Progenitor cell of endocrine pancreas (in vitro differentiated cells): ENCODE measurements around the gene CSMD2. TPM values are rescaled to one million over a fixed set of nuclear protein-coding genes. Genes with fewer than 3 reads are reported as not detected.

Source experiments
- DNase-seq: peaks from one replicate; pipeline ENCODE4 v3.0.0; 2021; ENCODE audit warnings: low spot score; ENCODE audit not compliant: unreplicated experiment
- H3K27ac Mint-ChIP-seq: 2 replicates; pipeline ENCODE4 v1.8.0; 2021; ENCODE audit warnings: mild to moderate bottlenecking, moderate library complexity, mixed read lengths
- H3K27me3 Mint-ChIP-seq: 2 replicates; pipeline ENCODE4 v1.8.0; 2021; ENCODE audit warnings: mixed read lengths
- H3K36me3 Mint-ChIP-seq: 2 replicates; pipeline ENCODE4 v1.8.0; 2022; ENCODE audit warnings: mixed read lengths; ENCODE audit not compliant: insufficient read depth
- H3K4me1 Mint-ChIP-seq: 2 replicates; pipeline ENCODE4 v1.8.0; 2021; ENCODE audit warnings: low read depth, mixed read lengths
- H3K4me3 Mint-ChIP-seq: 2 replicates; pipeline ENCODE4 v1.8.0; 2021; ENCODE audit warnings: low read depth, mild to moderate bottlenecking, moderate library complexity, mixed read lengths
- H3K9me3 Mint-ChIP-seq: 2 replicates; pipeline ENCODE4 v1.8.0; 2021; ENCODE audit warnings: low read depth, mixed read lengths
- total RNA-seq: library from RNA; stranded (reverse); gene quantifications from 2 replicates; pipeline ENCODE4 v1.2.1, GENCODE V29; 2021
- TF ChIP-seq, protein P1 (sequence below): fragments of 200-600 bp; sonication (generic); IDR thresholded peaks from one replicate; pipeline ENCODE4 v1.5.0; 2021; ENCODE audit warnings: antibody characterized with exemption, mild to moderate bottlenecking; ENCODE audit not compliant: unreplicated experiment

Gene CSMD2
- total RNA-seq, 1 donor from 2014 or later = 0.38 TPM

DNA sequence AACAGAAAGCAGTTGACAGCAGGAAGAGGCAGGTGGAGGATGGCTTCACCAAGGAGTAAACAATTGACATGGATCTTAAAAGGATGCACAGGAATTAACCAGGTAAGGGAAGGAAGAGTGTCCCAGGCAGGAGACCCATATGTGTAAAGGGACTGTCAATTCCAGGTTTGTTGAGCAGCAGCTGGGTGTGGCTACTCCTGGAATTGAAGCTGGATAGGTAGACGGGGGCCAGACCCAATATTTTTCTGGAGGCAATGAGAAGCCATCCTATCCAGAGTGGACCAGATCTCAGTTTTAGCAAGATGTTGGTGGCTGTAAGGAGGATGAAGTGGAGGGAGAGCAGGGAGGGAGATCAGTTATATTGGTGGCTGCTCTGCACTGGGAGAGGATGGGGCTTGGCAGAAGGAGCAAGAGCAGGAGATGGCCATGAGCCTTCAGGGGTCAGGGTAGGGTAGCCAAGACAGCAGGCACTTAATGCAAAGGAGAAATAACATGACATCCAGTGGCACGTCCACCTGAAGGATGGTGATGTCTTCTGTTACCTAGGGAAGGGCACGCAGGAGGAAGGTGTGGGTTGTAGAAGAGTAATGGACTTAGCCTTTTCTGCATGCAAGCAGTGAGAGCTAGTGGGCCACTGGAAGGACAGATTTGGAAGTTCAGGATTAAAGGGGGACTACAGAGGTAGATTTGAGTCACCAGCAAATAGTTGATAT is 447.9 kb downstream of the CSMD2 start:
- no peaks in the 10 kb centered on the region for H3K36me3 Mint-ChIP-seq
- TF ChIP-seq, protein P1, sequence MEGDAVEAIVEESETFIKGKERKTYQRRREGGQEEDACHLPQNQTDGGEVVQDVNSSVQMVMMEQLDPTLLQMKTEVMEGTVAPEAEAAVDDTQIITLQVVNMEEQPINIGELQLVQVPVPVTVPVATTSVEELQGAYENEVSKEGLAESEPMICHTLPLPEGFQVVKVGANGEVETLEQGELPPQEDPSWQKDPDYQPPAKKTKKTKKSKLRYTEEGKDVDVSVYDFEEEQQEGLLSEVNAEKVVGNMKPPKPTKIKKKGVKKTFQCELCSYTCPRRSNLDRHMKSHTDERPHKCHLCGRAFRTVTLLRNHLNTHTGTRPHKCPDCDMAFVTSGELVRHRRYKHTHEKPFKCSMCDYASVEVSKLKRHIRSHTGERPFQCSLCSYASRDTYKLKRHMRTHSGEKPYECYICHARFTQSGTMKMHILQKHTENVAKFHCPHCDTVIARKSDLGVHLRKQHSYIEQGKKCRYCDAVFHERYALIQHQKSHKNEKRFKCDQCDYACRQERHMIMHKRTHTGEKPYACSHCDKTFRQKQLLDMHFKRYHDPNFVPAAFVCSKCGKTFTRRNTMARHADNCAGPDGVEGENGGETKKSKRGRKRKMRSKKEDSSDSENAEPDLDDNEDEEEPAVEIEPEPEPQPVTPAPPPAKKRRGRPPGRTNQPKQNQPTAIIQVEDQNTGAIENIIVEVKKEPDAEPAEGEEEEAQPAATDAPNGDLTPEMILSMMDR = no peak
- H3K9me3 Mint-ChIP-seq = no peaks in the 10 kb centered on the region
- H3K4me3 Mint-ChIP-seq = no peak overlapping the region
- DNase-seq = no peak
- H3K27me3 Mint-ChIP-seq = peaks cover 44% of the 10 kb centered on the region
- no peaks in the 10 kb centered on the region for H3K4me1 Mint-ChIP-seq
- H3K27ac Mint-ChIP-seq = no peak overlapping the region

DNA sequence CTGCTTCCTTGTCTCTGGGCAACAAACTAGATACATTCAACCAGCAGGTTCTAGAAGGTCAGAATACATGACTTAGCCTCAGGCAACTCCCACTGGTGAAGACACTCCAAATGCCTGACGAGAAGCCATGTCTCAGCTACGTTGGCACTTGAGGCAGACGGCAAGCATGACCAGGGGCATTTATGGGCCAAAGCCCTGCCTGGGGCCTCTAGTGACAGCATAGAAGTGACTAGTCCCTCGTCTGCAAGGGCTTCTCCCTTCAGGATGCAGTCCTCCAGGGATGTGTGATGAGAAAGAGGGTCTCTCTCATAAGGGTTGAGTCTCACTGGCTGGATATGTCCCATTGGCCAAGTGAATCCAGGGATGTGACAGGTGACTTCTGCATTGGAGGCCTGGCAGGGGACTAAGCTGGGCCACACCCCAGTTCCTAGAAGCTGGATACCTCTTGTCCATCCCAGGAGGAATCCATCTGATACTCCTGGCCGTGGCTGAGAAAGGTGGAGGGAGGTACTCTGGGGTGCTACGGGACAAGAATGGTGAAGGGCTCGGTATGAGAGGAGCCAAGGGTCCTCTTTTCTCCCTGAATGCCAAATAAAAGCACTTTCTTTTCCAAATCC is 449.7 kb downstream of the CSMD2 start:
- peaks cover 43% of the 10 kb centered on the region for H3K27me3 Mint-ChIP-seq
- no peak for DNase-seq
- no peaks in the 10 kb centered on the region for H3K4me1 Mint-ChIP-seq
- H3K9me3 Mint-ChIP-seq = no peaks in the 10 kb centered on the region
- TF ChIP-seq, protein P1 = no peak
- no peak overlapping the region for H3K4me3 Mint-ChIP-seq
- no peak overlapping the region for H3K27ac Mint-ChIP-seq
- H3K36me3 Mint-ChIP-seq = no peaks in the 10 kb centered on the region

DNA sequence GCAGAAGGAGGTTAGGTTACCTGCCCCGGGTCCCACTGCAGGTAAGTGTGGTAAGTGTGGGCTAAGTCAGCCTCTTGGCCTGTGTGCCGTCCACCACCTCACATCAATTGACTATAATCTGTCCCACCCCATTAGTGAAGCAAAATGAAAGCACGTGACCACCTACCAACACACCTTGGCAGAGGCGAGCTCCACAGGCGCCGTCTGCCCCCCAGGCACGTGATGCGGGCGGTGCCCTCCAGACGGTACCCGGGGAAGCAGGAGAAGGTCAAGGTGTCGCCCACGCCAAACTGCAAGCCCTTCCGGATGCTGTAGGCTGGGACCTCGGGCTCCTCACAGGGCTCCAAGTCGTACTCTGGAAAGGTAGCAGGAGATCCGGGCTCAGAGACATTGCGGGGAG is 450.6 kb downstream of the CSMD2 start:
- no peaks in the 10 kb centered on the region for H3K4me1 Mint-ChIP-seq
- DNase-seq = no peak
- H3K4me3 Mint-ChIP-seq = no peak overlapping the region
- no peaks in the 10 kb centered on the region for H3K9me3 Mint-ChIP-seq
- H3K36me3 Mint-ChIP-seq = no peaks in the 10 kb centered on the region
- H3K27me3 Mint-ChIP-seq = peaks cover 40% of the 10 kb centered on the region
- TF ChIP-seq, protein P1 = no peak
- H3K27ac Mint-ChIP-seq = no peak overlapping the region

DNA sequence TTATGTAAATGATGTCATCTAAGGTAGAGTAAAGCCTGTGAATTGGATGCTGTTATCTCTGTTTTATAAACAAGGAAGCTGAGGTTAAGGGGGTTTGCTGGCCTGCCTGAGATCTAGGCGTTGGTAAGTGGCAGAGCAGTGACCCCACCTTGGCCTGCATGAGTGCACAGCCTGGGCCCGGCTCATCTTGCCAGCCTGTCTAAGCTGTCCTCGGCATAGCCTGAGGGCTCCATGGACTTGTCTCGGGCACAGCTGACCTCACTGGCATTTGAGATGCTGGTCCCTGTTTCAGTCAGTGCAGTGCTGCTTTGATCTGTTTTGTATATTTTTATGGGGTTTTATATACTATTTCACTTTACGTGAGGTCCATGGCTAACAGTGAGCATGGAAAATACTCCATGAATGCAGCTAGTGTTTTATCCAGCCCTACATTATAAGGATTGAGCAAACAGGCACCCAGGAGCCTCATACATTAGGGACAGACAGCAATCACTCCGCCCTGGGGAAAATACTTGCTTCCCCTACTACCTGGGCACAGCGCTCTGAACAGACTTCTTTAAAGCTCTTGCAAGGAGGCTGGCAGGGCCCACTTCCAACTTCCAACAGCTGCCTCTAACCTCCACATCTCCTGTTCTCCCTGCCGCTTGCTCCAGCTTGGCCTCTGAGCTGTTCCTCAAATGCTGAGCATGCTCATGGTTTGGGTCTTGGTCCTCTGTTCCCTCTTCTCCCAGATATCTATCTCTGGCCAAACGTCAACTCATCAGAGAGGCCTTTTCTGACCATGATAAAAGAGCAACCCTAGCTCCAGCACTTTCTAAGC is 451.8 kb downstream of the CSMD2 start:
- Mint-ChIP-seq H3K4me3 (no peak overlapping the region), H3K9me3 (no peaks in the 10 kb centered on the region), H3K27ac (no peak overlapping the region), H3K4me1 (no peaks in the 10 kb centered on the region), H3K36me3 (no peaks in the 10 kb centered on the region), H3K27me3 (peaks cover 37% of the 10 kb centered on the region)
- TF ChIP-seq, protein P1 = no peak
- no peak for DNase-seq

DNA sequence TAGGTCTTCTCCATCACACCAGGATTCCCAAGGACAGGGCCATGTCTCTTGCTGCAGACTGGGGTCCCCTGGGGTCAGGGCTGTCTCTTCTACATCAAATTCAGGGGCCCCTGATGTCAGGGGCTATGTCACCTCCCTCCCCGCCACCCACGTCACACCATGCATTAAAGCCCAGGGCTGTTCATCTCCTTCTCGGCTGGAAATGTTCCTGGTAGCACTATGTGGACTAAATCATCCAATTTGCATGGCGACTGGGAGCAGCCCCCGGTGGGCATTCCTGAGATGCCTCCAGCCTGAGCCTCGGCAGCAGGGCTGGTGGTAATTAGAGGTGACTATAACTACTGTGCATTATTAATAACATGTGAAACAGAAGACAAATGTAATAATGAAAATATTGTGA is 452.8 kb downstream of the CSMD2 start:
- no peak overlapping the region for H3K4me3 Mint-ChIP-seq
- no peak for DNase-seq
- TF ChIP-seq, protein P1 = no peak
- no peaks in the 10 kb centered on the region for H3K4me1 Mint-ChIP-seq
- no peak overlapping the region for H3K27ac Mint-ChIP-seq
- no peaks in the 10 kb centered on the region for H3K9me3 Mint-ChIP-seq
- H3K36me3 Mint-ChIP-seq = no peaks in the 10 kb centered on the region
- H3K27me3 Mint-ChIP-seq = peaks cover 32% of the 10 kb centered on the region
